Esophagus muscularis mucosa (tissue), 4 donors: ENCODE results near the gene ADH6. TPM values are rescaled to one million over a fixed set of nuclear protein-coding genes. Genes with fewer than 3 reads are reported as not detected.
"Not testable (repeated sequence)": the region's sequence is repeated elsewhere in the genome, so short reads cannot be mapped to it uniquely, and the experiment has no call there.

Experiments
- DNase-seq: peaks from one replicate; pipeline ENCODE4 v3.0.0-alpha.2; 2017; ENCODE audit errors: extremely low spot score
- H3K27ac ChIP-seq, 4 donors: fragments of 200-600 bp; sonication (generic); replicated peaks in 1 of 4; 1 replicate in 3 of 4; 2 replicates in 1 of 4; pipeline ENCODE4 v1.5.1; 2016 to 2019; ENCODE audit warnings: mild to moderate bottlenecking in 1 of 4
- H3K27me3 ChIP-seq, 4 donors: fragments of 200-600 bp; sonication (generic); one replicate each; pipeline versions ENCODE4 v1.5.1 to v1.6.0; 2016 to 2019
- H3K36me3 ChIP-seq, 4 donors: fragments of 200-600 bp; sonication (generic); one replicate each; pipeline ENCODE4 v1.5.1; 2016 to 2019
- H3K4me1 ChIP-seq, 4 donors: fragments of 200-600 bp; sonication (generic); one replicate each; pipeline ENCODE4 v1.5.1; 2016 to 2019
- H3K4me3 ChIP-seq, 4 donors: fragments of 200-600 bp; sonication (generic); 1 replicate in 2 of 4; 2 replicates in 2 of 4; pipeline ENCODE4 v1.5.1; 2016 to 2019; ENCODE audit warnings: mild to moderate bottlenecking in 4 of 4, moderate library complexity in 1 of 4
- H3K9me3 ChIP-seq, 4 donors: fragments of 200-600 bp; sonication (generic); 1 replicate in 3 of 4; 2 replicates in 1 of 4; pipeline ENCODE4 v1.5.1; 2016 to 2019
- EP300 ChIP-seq: sonication (generic); formaldehyde crosslinking; IDR thresholded peaks from one replicate; pipeline ENCODE4 v1.6.1; 2017; ENCODE audit warnings: antibody characterized with exemption
- POLR2A ChIP-seq: fragments of 450-650 bp; IDR thresholded peaks from one replicate; pipeline ENCODE4 v1.6.1; 2017; ENCODE audit warnings: antibody characterized with exemption, moderate library complexity, mild to moderate bottlenecking, low read depth
- POLR2AphosphoS5 ChIP-seq, 2 donors: sonication (generic); formaldehyde crosslinking; IDR thresholded peaks; one replicate each; pipeline ENCODE4 v1.6.1; 2017; ENCODE audit warnings: antibody characterized with exemption in 2 of 2
- WGBS: methylation state at CpG from one replicate; pipeline ENCODE4 v1.1.5; 2018; 5-methylcytosine and 5-hydroxymethylcytosine counted together
- intact Hi-C: fragments of 100-400 bp; cut with DNase I; formaldehyde crosslinking; loops from one replicate; pipeline ENCODE4 v1.15.1; 2023
- total RNA-seq, 4 donors: library from RNA; depleted of rRNA; stranded (reverse); fragments of >200 nt; gene quantifications; one replicate each; pipeline versions ENCODE4 v1.1.0 to v1.2.1, GENCODE V29; 2016
- TF ChIP-seq, protein P1 (sequence below), 3 experiments: fragments of 200-600 bp in 2 of 3; fragments of 450-650 bp in 1 of 3; sonication (generic) in 2 of 3; IDR thresholded peaks; one replicate each; pipeline ENCODE4 v1.5.1; 2017 to 2019; ENCODE audit warnings: antibody characterized with exemption in 3 of 3, mild to moderate bottlenecking in 2 of 3, moderate library complexity in 1 of 3

The ADH6 gene
- total RNA-seq, 4 donors from 2014 or later = not detected

DNA sequence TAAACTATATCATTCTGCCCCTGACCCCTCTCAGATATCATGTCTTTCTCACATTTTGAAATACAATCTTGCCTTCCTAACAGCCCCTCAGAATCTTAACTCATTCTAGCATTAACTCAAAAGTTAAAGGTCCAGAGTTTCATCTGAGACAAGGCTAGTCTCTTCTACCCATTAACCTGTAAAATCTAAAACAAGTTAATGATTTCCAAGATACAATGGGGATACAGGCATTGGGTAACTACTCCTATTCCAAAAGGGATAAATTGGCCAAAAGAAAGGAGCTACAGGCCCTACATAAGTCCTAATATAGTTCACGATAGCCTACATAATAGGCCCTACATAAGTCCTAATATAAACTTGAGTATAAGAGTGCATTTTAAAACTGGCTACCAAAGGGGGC lies 18.9 kb downstream of the ADH6 start:
- intact Hi-C loops = loop anchor here (5.0 kb wide), 1 partner anchor 207 kb away; no protein-coding TSS in a partner anchor
- Histone ChIP-seq H3K27me3 (no peaks in the 10 kb centered on the region), H3K4me3 (no peak overlapping the region), H3K9me3 (no peaks in the 10 kb centered on the region), H3K36me3 (no peaks in the 10 kb centered on the region), H3K27ac (no peak overlapping the region), H3K4me1 (peaks cover 11 to 21% (median 15%) of the 10 kb centered on the region in 4 donors)
- WGBS = 100% methylated on average over 1 of the region's 1 CpG
- TF ChIP-seq EP300 (no peak), POLR2A (no peak), POLR2AphosphoS5 (IDR thresholded peaks at IDR 0.05) (no peak)
- TF ChIP-seq, protein P1, sequence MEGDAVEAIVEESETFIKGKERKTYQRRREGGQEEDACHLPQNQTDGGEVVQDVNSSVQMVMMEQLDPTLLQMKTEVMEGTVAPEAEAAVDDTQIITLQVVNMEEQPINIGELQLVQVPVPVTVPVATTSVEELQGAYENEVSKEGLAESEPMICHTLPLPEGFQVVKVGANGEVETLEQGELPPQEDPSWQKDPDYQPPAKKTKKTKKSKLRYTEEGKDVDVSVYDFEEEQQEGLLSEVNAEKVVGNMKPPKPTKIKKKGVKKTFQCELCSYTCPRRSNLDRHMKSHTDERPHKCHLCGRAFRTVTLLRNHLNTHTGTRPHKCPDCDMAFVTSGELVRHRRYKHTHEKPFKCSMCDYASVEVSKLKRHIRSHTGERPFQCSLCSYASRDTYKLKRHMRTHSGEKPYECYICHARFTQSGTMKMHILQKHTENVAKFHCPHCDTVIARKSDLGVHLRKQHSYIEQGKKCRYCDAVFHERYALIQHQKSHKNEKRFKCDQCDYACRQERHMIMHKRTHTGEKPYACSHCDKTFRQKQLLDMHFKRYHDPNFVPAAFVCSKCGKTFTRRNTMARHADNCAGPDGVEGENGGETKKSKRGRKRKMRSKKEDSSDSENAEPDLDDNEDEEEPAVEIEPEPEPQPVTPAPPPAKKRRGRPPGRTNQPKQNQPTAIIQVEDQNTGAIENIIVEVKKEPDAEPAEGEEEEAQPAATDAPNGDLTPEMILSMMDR (IDR thresholded peaks at IDR 0.05) = no peak
- DNase-seq = no peak

DNA sequence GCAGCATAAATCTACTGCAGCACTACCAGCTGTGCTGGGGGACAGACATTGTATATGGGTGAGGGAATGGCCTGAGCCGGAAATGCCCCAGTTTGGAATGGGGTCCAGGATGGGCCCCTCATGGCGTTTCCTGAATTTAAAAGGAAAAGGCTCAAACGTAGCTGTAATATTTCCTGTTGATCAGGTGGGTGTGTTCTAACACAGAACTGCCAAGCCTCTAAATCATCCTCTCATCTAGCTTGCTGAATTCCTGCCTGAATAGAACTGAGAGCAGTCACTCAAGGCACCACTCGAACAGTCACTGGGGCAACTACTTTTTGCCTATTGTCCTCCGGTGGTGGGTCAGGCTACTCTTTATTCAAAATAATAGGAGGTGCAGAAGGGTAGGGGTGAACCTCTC lies 28.7 kb downstream of the ADH6 start:
- no peak overlapping the region for H3K4me3 ChIP-seq
- H3K9me3 ChIP-seq = no peaks in the 10 kb centered on the region
- 82% methylated on average over 5 of the region's 5 CpGs for WGBS
- H3K4me1 ChIP-seq = peaks cover 0 to 11% (median 0%) of the 10 kb centered on the region in 4 donors
- H3K27me3 ChIP-seq = no peaks in the 10 kb centered on the region
- H3K36me3 ChIP-seq = no peaks in the 10 kb centered on the region
- intact Hi-C loops = no loop called here
- no peak overlapping the region for H3K27ac ChIP-seq
- no peak for TF ChIP-seq POLR2A
- TF ChIP-seq, protein P1 (IDR thresholded peaks at IDR 0.05) = no peak
- no peak for DNase-seq

DNA sequence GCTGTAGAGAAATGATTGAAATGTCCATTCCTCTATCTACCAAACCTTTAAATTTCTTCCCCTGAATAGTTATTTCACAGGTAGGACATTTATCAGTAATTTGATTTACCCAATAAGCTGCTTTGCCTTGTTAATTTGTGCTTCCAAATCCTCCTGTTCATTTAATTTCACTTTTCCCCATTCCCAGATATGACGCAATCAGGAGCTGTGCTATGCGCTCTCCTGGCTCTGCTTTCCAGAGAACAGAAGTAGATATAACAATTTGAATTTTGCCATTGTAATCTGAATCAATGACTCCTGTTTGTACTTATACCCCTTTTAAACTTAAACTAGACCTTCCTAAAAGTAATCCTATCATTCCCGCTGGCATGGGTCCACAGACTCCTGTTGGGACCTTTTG lies 29.1 kb downstream of the ADH6 start:
- H3K4me3 ChIP-seq, DNase-seq, H3K9me3 ChIP-seq, H3K36me3 ChIP-seq, H3K27me3 ChIP-seq, H3K27ac ChIP-seq, intact Hi-C loops: not testable (repeated sequence)
- peaks cover 0 to 11% (median 0%) of the 10 kb centered on the region in 4 donors for H3K4me1 ChIP-seq
- 88% methylated on average over 3 of the region's 3 CpGs for WGBS

DNA sequence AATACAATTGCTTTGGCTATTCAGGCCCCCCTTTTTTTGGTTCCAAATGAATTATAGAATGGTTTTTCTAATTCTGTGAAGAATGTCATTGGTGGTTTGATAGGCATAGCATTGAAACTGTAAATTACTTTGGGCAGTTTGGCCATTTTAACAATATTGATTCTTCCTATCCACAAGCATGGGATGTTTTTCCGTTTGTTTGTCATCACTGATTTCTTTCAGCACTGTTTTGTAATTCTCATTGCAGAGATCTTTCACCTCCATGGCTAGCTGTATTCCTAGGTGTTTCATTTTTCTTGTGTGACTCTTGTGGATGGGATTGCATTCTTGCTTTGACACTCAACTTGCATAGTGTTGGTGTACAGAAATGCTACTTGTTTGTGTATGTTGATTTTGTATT lies 33.0 kb downstream of the ADH6 start:
- intact Hi-C loops = no loop called here
- Histone ChIP-seq H3K36me3 (no peaks in the 10 kb centered on the region), H3K9me3 (no peaks in the 10 kb centered on the region), H3K4me3 (no peak overlapping the region), H3K27ac (no peak overlapping the region), H3K27me3 (no peaks in the 10 kb centered on the region), H3K4me1 (peaks cover 0 to 11% (median 3%) of the 10 kb centered on the region in 4 donors)
- TF ChIP-seq, protein P1 (IDR thresholded peaks at IDR 0.05) = no peak
- no peak for TF ChIP-seq POLR2AphosphoS5 (IDR thresholded peaks at IDR 0.05)
- 100% methylated on average over 1 of the region's 1 CpG for WGBS
- no peak for DNase-seq

DNA sequence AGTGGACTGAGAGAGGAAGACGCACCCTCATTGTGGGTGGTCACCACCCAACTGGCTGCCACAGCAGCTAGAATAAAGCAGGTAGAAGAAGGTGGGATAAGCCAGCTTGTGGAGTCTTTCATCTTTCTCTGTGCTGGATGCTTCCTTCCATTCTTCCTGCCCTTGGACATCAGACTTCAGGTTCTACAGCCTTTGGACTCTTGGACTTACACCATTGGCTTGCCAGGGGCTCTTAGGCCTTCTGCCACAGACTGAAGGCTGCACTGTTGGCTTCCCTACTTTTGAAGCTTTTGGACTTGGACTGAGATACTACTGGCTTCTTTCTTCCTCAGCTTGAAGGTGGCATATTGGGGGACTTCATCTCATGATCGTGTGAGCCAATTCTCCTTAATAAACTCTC lies 33.5 kb downstream of the ADH6 start:
- Histone ChIP-seq H3K4me3 (no peak overlapping the region), H3K4me1 (peaks cover 0 to 13% (median 7%) of the 10 kb centered on the region in 4 donors), H3K36me3 (no peaks in the 10 kb centered on the region), H3K27ac (no peak overlapping the region), H3K27me3 (no peaks in the 10 kb centered on the region), H3K9me3 (no peaks in the 10 kb centered on the region)
- DNase-seq = no peak
- TF ChIP-seq POLR2AphosphoS5 (IDR thresholded peaks at IDR 0.05) (no peak), POLR2A (no peak), EP300 (no peak)
- TF ChIP-seq, protein P1 (IDR thresholded peaks at IDR 0.05) = no peak
- 89% methylated on average over 2 of the region's 2 CpGs for WGBS
- intact Hi-C loops = no loop called here
